Activated T-cell treated with anti-CD3 and anti-CD28 coated beads, Interleukin-2, amount 50 U/mL, for 48 hours (primary cell): ENCODE results near the gene MAP1B.

ENCODE experiments used
- DNase-seq, 2 experiments: peaks; one replicate each; pipeline ENCODE4 v3.0.0-alpha.2; 2020

The MAP1B gene

GRCh38 chr5:72101828-72102227 is 5.4 kb upstream of the MAP1B start:
- DNase-seq: no peak

- DNase-seq: no peak
These were observed 501 bp upstream of the MAP1B start for GRCh38 chr5:72106817-72107130.

- peak; percentile 40 to 42 for DNase-seq
These were observed 576 bp downstream of the MAP1B start for GRCh38 chr5:72107901-72108201.

- peak; percentile 31 to 34 for DNase-seq
These were observed 1.2 kb downstream of the MAP1B start for GRCh38 chr5:72108202-72109061.

- DNase-seq: no peak
These were observed 1.8 kb downstream of the MAP1B start for GRCh38 chr5:72109062-72109411.

- no peak for DNase-seq
These were observed 2.4 kb downstream of the MAP1B start for GRCh38 chr5:72109625-72110024.

GRCh38 chr5:72110394-72111013 is 3.2 kb downstream of the MAP1B start:
- DNase-seq: no peak

- DNase-seq: no peak
These were observed 5.1 kb downstream of the MAP1B start for GRCh38 chr5:72112389-72112788.

GRCh38 chr5:72114629-72115028 is 7.4 kb downstream of the MAP1B start:
- DNase-seq: no peak

GRCh38 chr5:72115296-72115695 is 8.0 kb downstream of the MAP1B start:
- DNase-seq: no peak

- DNase-seq: no peak
These were observed 10.0 kb downstream of the MAP1B start for GRCh38 chr5:72117307-72117706.

- no peak for DNase-seq
These were observed 13.9 kb downstream of the MAP1B start for GRCh38 chr5:72121052-72121779.

- DNase-seq: no peak
These were observed 14.6 kb downstream of the MAP1B start for GRCh38 chr5:72121780-72122445.

- no peak for DNase-seq
These were observed 15.3 kb downstream of the MAP1B start for GRCh38 chr5:72122602-72123001.

GRCh38 chr5:72123764-72124376 is 16.6 kb downstream of the MAP1B start:
- no peak for DNase-seq

- no peak for DNase-seq
These were observed 18.1 kb downstream of the MAP1B start for GRCh38 chr5:72125271-72125940.

GRCh38 chr5:72125941-72126620 is 18.8 kb downstream of the MAP1B start:
- DNase-seq: no peak

- no peak for DNase-seq
These were observed 19.5 kb downstream of the MAP1B start for GRCh38 chr5:72126796-72127195.

- DNase-seq: no peak
These were observed 22.4 kb downstream of the MAP1B start for GRCh38 chr5:72129725-72130124.

- no peak for DNase-seq
These were observed 23.1 kb downstream of the MAP1B start for GRCh38 chr5:72130351-72130761.

- DNase-seq: no peak
These were observed 26.1 kb downstream of the MAP1B start for GRCh38 chr5:72133212-72133990.
